Central memory CD4-positive, alpha-beta T cell (primary cell): Measurements from ENCODE around the gene CTNNBL1.
"Not testable (repeated sequence)": the region's sequence is repeated elsewhere in the genome, so short reads cannot be mapped to it uniquely, and the experiment has no call there.

Experiments
- DNase-seq: peaks from one replicate; pipeline ENCODE4 v3.0.0; 2022

CTNNBL1 gene

DNA sequence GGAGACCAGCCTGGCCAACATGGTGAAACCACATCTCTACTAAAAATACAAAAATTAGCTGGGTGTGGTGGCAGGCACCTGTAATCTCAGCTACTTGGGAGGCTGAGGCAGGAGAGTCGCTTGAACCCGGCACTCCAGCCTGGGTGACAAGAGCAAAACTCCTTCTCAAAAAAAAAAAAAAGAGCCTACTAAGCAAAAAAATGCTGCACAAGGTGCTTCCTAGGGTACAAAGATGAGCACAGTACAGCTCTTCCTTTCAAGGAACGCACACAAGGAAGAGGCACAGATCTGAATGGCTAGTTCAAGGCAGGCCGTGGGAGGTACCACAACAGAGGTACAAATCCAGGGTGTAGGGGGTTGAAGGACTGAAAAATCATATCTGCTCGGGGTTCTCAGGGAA lies 162.2 kb downstream of the CTNNBL1 start:
- not testable (repeated sequence) for DNase-seq

DNA sequence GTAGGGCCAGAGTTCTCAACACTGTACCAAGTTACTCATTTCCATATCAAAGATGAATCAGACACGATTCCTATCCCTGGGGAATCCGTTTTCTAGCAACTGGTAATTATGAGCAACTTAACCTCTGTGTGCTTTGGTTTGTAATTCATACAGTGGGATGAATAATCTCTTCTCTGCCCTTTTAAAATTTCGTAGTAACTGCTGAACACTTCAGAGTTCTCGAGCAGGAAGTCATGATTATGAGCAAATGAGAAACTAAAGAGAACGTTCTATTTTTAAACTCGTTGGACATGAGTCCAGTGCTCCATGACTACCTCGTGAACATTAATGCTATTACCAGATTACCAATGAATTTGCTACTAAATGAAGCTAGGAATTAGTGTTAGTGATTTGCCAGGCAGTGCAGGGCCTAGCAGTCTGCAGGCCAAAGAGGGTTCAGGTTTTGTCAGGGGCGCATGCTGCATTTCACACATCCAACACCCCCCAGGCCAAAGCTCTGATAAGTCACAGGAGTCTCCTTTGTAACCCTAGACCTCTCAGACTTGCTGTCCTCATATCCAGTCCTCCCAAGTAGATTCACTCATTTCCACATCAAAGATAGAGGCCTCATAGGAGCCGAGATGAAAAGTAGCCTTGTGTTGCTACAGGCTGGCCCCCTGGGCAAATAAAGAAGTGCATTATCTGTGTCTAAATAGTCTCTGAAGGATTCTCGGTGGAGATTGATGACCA lies 163.3 kb downstream of the CTNNBL1 start:
- no peak for DNase-seq

DNA sequence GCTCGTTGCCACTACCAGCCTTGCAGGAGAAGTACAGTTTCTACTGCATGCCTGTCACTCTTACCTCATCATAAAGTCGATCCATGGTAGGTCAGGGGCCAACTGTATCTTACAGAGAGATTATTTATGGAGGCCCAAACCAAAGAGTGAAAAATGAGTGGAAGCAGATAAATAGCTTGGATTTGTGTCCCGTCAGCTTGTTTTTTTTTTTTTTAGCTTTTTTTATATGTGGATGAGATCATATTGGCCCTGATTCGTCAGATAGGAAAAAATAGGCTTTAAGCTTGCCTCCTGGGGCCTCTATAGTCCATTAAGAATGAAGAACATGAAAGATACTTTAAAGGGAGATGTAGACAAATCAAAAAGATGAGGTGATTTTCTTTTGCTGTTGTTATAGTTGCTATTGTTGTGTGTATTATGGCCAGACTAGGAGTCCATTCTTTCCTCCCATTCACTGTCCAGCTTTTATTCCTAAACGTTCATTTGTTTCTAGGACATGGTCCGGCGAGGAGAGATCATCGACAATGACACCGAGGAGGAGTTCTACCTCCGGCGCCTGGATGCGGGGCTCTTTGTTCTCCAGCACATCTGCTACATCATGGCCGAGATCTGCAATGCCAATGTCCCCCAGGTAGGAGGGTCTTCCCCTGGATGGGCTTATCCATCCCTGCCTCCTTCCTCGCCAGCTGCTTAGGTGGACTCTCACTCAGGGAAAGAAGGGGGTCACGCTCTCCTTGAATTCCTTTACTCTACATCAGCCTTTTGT lies 165.8 kb downstream of the CTNNBL1 start:
- no peak for DNase-seq

DNA sequence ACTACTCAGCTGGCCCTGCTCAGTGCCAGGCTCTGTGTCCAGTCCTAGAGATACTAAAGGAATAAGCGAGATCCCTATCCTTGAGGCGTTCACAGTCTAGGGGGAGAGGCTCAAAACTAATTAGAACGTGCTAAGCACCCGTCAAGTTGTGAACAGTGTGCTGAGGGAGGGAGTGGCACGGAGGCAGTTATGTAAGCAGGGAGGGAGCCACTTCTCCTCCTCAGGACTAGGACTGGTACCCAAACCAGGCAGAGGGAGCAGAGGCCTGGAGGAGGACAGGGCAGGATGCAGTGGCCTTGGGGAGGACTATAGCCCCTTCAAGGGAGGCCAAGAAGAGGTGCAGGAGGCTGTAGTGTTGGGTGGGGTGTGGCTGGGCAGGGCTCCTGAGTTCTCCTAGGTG lies 169.5 kb downstream of the CTNNBL1 start:
- DNase-seq: no peak

DNA sequence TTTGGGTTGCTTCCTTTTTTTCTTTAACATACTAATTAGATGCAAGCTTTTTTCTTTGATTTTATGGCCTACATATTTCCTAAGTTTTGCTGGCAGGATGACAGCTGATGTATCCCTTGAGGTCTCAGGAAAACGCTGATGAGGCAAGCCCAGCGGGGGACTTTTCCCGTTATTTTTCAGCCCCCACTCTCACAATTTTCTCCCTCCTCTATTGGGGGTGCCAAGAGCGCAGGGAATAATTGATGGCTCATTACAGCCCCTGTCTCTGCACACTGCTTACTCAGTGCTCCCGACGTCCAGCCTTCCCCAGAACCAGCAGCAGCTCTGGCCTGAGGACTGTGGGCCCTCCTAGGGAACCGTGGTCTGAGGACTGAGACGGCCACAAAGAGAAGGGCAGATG lies 170.5 kb downstream of the CTNNBL1 start:
- DNase-seq: no peak

DNA sequence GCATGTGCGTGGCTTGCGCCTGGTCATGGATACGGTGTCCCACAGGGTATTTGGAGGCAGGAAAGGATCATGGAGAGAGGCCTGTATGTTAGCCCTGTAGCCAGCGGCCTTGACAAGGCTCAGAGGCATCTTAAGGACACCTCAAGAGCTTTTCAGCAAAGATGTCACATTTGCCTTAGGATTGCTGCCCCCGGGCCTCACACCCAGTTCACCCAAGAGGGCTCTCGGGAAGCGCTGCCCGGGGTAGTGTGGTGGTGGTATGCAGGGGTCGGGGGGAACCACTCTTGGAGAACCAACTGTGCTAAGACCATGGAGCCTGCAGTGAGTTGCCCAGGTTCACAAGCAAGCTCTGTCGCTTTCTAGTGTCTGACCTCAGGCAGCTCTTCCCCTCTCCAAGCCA lies 172.2 kb downstream of the CTNNBL1 start:
- no peak for DNase-seq

DNA sequence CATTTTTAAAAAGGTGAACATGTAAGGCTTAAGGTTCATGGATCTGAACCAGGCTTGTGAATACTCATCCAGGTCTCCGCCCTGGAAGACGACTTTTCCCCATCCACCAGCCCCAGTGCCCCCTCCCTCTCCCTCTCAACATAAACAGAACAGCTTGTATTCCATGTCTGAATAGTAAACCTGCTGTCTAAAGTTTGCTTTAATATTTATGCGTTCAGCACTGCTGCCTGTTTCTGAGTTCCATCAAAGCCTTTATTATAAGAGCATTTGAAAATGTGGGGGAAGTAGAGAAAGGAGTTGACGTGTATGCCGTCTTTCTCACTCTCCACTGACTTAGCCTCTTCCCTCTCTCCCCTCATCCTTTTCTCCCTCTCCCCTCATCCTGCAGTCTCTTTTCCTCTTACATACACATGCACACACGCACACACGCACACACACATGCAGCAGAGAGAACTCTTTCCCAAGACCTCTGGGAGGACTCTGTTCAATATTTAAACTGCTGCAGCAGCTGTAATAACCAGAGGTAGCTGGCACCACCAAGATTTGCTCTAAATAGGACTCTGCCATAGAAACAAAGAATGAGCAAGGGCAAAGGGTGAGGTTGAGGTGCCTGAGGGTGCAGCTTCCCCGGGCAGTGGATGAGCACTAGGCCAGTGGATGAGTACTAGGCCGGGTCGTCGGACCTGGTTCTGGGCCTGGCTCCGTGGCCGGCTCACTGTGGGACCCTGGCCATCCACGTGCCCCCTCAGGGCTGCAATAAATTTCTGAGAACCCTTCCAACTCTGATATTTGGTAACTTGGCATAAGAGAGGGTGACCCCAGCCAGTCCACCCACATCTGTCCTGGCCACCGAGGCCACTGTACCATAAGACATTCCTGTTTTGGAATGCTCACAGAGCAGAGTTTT lies 173.7 kb downstream of the CTNNBL1 start:
- no peak for DNase-seq

DNA sequence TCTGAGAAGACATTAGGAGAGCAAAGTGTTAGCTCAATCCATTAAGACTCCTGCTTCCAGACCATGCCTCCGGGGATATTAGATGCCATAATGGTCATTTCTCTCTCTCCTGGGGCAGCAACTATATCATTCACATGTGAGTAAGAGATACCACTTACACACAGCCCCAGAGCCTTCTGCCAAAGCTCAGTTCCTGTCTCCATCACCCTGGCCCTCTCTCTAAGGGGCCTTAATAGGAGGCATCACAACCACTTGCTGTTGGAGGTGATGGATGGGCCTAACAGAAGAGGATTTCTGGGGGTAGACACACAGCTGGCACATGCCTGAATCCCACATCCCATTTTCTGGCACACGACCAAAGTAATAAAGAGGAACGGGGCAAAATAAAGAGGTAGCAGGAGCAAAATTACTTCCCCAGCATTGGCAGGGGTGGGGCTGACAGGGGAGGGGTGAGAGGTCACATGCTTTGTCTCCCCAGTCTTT lies 175.1 kb downstream of the CTNNBL1 start:
- no peak for DNase-seq

DNA sequence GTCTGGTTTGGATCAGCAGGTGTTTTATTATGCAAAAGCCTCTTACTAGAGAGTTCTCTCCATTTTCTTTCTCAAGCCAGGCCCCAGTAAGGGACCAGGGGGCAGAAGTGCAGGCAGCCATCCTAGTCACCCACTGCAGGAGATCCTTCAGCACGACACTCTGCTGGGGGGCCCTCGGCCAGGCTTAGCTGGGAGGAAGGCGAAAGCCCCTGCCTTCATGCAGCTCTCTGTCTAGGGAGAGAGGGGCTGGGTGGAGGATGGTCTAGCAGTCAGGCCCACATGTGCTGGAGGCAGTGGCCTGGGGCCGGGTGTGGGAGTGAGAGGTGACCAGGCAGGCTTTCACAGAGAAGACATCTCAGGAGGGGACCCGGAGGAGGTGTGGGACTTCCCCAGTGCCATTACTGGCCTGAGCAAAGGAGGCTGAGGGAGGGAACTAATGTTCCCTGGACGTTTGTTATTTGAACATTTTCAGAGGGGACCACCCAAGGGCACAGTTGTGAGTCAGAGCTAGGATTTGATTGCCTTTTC lies 175.6 kb downstream of the CTNNBL1 start:
- no peak for DNase-seq

DNA sequence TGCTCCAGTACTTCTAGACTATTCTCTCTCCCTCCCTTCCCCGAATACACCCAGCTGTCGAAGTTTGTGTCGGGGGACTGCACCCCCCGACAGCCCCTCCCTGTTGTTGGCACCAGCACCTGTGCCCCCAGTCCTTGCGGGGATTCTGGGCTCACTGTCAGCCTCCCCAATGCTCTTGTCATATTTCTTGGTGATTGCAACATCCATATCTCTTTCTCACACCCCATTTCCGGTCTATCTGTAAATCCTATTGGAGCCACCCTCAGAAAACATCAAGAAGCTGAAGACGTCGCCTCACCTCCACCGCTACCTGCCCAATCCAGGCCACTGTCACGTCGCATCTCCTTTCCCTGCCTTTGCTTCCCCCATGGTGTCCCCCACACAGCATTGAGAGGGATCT lies 176.5 kb downstream of the CTNNBL1 start:
- no peak for DNase-seq

DNA sequence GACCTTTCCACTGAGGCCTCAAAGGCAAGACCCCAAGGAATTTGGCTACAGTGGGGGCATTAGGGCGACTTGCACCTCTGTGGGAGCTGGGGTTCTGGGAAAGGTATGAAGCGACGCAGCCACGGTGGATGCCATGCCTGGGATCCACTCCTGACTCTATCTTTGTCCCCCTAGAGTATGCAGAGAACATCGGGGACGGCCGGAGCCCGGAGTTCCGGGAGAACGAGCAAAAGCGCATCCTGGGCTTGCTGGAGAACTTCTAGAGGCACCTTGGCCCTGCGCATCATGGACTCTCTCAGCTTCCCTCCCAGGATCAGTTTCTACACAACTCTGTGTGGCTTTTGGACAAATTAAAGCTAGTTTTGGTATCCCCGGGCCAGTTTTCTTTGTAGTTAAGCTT lies 177.9 kb downstream of the CTNNBL1 start:
- no peak for DNase-seq

DNA sequence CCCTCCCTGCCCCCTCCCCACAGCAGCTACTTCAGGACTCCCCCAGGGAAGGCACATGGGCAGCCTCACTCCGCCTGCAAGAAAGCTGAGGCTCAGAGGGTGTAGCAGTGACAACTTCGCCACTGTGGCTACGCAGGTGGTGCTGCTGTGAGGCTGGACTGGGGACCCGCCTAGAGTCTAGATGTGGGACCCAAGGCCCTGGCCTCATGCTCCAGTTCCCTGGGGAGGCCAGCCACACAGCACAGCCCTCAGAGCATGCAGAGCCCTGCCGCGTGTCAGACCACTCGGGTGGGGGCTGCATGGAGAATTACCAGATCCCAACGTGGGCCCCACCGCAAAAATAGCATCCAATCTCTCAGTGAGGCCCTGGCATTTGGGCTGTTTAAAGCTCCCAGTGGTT lies 178.3 kb downstream of the CTNNBL1 start:
- DNase-seq: no peak

DNA sequence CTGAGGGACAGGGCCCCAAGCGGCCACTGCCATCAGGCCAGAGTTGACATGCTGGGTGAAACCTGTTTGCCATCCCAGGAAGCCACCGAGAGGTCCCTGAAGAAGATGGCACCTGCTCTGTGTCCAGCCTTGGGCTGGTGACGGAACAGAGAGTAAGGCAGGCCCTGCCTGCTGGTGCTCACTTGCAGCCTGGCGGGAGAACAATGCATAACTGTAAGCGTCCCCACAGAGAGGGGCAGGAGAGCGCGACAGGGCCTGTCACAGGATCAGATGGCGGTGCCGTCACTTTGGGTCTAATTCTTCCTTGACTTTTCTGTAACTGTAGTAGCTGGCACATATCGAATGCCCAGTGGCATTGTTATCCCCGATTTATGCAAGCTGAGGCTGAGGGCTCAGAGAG lies 180.1 kb downstream of the CTNNBL1 start:
- no peak for DNase-seq

DNA sequence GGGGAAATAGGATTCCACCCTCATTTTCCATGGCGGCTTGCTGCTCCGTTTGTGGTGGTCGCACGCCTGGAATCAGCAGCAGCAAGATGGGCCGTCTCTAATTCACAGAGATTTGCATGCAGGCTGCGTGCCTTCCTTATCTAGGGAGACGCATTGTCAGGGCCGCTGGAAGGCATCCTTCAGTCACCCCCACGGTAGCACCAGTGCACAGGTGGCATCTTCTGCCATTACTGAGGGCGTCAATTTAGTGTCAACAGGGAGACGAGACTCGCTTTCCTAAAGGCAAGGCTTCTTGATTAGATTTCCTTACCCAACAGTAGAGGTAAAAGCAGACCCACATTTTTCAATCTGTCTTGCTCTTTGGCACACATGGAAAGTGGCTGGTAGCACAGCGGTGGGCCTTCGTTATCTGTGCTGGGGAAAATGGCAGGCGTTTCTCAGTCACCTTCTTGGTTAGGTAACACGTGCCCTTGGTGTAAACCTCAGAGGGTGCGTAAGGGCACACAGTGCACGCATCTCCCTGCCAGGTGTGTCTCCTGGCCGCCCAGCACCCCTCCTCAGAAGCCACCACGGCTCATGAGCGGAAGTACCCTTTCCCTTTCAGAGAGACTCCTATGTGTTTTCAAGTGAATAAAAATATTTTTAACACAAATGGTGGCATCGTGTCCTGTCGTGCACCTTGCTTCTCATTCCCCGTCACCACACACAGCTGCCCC lies 181.8 kb downstream of the CTNNBL1 start:
- no peak for DNase-seq

DNA sequence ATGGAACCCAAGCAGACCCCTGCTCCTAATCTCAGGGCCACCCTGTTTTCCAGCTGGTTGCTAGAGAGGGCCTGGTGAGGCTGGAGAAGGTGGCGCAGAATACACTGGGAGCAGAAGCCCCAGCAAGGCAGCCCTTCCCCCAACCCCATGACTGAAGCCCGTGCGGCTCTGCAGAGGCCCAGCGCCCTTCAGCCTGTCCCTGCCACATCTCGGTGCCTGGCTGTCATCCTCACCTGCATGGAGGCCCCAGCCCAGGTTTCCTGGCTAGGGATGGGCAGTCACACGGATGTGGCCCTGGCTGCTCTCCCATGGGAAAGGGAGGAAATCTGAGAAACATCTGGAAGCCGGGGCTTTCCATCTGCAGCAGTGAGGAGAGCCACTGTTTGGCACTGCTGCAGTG lies 183.0 kb downstream of the CTNNBL1 start:
- no peak for DNase-seq

DNA sequence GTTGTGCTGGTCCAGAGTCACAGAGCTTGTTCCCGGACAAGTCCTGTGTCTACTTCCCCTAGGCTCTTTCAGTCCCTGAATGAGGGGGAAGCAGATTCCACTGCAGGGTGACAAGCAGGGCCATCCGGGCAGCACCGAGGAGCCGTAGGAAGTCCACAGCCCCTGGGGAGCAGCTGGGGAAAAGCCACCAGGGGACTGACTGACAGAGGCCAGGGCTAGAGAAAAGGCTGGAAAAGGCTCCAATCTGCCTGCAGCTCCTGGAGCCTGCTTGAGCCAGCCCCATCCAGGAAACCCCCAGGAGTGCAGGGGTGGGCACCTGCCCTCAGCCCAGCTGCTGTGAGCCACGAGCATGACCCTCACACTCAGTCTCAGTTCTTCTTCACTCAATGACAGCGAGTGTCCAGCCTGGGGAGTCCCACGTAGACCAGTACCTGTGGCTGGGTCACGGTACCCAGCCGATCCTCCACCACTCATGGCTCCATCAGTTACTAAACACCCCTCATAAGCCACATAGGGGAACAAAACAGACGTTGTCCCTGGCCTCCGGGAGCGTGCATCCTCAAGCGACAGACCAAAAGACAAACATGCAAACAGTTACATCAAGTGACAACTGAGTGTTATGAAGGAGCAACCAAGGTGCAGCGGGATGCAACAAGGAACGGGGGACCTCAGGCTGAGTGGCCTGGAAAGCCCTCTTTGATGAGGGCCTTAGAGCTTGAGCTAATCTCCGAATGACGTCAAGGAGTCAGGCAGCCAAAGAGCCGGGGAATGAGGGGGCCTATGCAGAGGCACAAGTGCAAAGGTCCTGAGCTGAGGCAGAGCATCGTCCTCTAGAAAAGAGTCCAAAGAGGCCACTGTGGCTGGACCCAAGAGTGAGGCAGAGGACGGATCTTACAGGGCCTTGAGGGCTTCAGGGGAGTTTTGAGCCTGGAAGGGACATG lies 184.3 kb downstream of the CTNNBL1 start:
- no peak for DNase-seq

DNA sequence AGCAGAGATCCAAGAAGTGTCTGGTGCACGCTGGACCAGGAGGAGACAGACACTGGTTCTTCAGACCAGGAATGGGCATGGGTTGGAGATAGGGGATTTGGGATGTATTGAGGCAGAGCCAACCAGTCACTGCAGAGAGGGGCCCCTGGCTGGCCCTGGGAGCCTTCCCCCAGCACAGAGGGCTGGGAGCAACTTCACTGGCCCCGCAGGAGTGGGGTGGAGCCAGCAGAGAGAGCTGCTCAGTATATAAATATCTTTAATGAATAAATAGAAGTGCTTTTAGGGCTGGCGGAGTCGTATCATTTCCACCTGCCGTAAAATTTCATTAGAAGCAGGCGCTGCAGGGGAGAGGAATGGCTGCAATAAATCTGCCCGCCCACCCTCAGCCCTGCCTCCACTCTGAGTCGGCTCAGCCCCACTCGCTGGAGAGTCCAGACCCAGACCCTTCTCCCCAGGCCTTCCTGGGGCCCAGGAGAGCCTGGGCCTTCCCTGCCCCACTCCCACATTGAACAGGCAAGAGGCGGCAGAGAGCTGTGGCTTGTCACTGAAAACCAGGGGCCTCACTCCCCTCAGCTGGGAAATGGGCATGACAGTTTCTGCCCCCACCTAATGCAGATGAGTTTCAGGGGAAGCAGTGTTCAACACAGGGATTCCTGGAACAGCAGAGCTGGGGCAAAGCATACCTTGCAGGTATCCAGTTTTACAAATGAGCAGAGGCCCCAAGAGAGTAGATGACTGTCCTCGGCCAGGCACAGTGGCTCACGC lies 185.2 kb downstream of the CTNNBL1 start:
- DNase-seq: no peak

DNA sequence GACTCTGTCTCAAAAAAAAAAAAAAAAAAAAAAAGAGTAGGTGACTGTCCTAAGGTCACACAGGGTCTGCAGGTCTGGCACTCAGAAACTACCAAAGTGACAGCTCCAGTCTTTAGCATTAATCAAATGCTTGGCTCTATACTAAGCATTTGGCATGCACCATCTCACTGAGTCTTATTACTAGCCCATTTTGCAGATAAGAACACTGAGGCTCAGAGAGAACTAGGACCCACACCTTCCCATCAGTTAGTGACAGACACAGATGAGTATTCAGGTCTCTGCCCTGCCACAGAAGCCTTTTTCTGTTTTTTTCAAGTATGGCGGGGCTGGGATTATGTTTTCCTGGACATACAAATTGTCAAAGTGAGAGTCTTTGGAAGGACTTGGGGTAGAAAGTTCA lies 186.0 kb downstream of the CTNNBL1 start:
- no peak for DNase-seq

DNA sequence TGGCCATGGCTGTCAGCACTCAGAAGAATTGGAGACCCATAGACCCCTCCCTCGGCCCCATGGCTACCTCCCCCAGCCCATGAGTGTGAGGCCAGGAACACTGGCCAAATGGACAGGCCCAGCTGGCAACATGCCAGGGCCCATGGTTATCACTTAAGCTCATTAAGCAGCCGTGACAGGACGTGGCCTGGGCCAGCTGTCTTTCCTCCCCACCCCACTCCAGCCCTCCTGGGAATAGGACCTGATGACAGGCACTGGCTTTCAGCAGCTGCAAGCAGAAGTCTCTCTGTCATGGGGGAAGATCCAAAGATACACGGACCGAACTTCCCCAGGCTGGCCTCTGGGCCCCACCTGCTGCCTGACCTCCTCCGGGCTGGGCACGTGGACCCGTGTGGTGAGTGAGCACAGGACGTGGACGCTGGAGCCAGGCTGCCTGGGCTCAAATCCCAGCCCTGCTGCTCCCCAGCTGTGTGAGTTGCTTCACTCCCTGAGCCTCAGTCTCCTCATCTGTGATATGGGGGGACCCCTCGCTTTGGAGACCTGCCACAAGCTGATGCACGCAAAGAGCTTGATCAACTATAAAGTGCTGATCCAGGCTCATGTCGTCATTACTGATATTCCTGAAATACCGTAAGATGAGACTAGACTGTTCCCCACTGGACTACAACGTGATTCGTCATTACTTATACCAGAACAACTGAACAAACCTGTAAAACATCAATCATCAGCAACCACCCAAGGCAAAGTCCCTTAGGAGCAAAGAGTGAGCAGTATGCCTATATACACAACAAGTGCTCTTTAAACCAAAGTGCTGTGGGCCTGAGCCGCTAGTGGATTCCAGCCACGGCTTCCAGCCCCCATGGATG lies 187.1 kb downstream of the CTNNBL1 start:
- DNase-seq: no peak
